Heart left ventricle (tissue), 13 donors: ENCODE measurements around the gene MGMT.

Experiments used
- CTCF ChIP-seq, 12 donors: fragments of 200-600 bp; sonication (generic) in 4 of 12; IDR thresholded peaks; one replicate each; pipeline versions ENCODE4 v1.5.0 to v1.8.0; 2018 to 2022; ENCODE audit warnings: antibody characterized with exemption in 12 of 12, mild to moderate bottlenecking in 5 of 12
- POLR2A ChIP-seq, 2 donors: fragments of 450-650 bp; IDR thresholded peaks; one replicate each; pipeline ENCODE4 v1.6.1; 2017; ENCODE audit warnings: antibody characterized with exemption in 2 of 2, mild to moderate bottlenecking in 2 of 2, moderate library complexity in 2 of 2
- donor health status: ischemic (EF 13 %, LVEDD 7.1; RV severe dilation, severe dysfunction).
- donor health status: DM: no; HTN: yes; CAD: no.
- donor health status: DM: no; HTN: no; CAD: no.
- donor health status: ischemic (EF 25% LVEDD 6.9; RV normal size, moderate dysfunction).
- donor health status: ischemic (EF 25% LVEDD 5.7; RV mildly dilated, moderate dysfunction).
- donor health status: ischemic (EF 35%, LVEDD 5.7; RV mildly dilated, moderate dysfunction).
- donor health status: nonischemic (EF 11% LVEDD 7.7; RV severe dilation, severe dysfunction).
- donor health status: DM: yes; HTN: yes; CAD: no.
- donor health status: PGD.
- donor health status: ischemic (EF 29% LVEDD 5.4; RV normal size, mild dysfunction).
- donor health status: nonischemic (EF 23%, LVEDD 6.1; RV moderate dilation, normal function).

DNA sequence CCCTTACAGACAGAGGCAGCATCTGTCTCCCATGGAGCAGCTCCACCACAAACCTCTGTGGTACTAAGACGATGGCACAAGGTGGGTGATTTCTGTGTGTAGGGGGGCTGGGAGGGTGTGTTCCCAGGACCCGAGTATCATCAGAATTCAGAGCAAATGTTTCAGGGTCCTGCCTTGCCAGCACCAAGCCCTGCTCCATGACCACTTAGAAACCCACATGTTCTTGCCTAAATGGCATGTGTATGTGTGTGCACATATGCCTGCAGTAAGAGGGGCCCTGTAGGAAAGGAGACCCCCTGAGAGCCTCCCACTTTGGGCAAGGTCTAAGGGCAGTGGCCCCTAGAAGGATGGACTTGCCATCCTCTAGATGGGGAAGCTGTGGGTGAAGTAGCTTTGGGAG is 17.1 kb upstream of the MGMT start:
- TF ChIP-seq POLR2A (IDR thresholded peaks at IDR 0.05) (no peak), CTCF (IDR thresholded peaks at IDR 0.05) (no peak)
